ENCODE measurements around the gene WDR33.

Gene WDR33

DNA sequence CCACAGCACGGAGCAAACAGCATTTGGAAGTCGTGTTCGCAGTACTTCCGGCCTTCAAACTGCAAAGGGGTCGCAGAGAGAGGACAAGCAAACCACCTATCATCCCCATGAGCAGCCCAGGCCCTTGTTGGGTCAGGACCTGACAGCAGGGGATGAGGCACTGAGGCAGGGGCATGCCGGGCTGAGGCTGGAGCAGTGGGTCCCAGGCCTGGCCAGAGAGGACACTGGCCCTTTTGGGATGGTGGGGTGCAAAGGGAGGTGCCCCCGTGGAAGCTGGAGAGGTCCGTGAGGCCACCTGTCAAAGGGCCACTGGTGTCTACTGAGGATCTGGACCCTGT, 156.2 kb downstream of the WDR33 start:
- DNase-seq: no peak

DNA sequence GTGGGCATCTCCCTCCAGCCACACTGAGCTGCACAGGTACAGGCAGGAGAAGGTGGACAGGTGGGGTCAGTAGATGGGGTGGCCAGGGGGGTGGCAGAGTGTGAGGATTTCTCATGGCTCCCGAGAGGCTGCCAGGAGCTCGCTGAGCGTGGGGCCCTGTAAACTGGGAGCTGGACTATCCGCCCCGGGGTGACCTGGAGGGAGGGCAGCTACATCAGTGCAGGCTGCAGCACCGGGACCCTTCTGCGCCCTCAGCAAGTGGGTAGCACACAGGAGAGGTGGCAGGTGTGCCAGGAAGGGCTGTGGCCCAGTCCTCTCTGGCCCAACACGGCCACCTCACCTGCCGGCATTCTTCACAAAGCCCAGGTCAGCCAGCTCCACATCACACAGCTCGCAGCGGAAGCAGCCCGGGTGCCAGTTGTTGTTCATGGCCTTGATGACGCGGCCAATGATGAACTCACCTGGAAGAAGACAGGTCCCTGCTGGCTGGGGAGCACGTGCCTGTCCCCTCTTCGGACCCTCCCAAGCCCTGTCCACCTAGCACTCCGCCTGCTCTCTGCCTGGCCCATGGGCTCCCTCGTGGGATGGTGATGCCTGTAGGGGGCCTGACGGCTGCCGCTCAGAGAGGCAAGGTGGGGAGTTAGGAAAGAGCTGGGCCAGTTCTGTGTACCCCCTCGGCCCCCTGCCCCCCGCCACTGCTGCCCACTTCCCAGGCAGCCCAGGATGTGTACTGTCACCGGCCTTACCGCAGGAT, 156.7 kb downstream of the WDR33 start:
- DNase-seq: no peak

DNA sequence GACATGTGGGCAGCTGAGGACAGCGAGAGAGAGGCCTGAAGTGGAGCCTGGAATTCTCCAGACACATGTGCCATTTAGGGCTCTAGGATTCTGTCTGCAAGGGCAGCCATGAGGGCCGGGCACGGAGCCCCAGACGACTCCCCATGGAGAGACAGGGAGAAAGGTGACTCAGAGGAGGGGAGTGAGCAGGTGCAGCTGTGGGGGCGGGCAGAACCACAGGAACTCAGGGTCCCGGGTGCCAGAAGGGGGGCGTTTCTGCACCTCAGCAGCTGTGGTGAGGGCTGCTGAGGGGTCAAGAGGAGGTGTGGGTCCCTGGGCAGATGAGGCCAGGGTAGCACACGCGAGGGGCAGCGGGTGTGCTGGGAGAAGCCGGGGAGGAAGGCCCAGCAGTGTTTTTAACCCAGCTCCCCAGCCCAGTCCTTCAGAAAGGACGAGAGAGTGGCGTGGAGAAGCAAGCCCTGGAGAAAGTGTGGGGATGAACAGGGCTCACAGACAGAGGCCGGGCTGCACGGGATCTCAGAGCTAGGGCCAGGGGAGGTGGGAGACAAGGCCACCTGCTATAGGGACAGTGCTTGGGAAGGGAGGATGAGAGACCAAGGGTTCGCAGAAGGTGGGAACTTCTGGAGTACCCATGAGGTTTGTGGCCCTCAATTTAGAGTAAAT, 157.4 kb downstream of the WDR33 start:
- no peak for DNase-seq

DNA sequence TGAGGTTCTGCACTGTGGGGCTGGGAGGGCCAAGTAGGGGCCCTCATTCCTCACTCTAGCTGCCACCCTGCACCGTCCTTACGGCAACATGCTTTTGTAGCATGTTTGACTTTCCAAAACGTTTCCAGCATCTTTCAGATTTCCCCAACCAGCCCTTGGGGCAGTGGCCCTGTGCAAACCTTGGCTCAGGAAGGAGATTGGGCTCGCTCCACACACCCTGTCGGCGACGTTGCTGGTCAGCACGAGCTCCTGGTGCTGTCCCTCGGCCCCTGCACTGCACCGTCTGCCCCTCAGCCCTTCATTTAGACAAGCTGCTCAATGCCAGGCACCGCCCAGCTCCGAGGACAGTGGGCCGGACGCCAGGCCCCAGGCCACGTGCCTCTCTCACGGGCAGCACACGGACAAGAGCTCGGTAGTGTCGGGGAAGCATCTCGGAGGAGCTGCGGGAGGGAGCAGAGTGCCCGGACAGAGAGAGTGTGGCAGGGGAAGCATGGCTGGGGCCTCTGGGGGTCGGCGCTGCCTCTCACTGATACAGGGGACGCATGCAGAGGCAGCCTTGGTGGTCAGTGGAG, 158.1 kb downstream of the WDR33 start:
- DNase-seq: no peak

DNA sequence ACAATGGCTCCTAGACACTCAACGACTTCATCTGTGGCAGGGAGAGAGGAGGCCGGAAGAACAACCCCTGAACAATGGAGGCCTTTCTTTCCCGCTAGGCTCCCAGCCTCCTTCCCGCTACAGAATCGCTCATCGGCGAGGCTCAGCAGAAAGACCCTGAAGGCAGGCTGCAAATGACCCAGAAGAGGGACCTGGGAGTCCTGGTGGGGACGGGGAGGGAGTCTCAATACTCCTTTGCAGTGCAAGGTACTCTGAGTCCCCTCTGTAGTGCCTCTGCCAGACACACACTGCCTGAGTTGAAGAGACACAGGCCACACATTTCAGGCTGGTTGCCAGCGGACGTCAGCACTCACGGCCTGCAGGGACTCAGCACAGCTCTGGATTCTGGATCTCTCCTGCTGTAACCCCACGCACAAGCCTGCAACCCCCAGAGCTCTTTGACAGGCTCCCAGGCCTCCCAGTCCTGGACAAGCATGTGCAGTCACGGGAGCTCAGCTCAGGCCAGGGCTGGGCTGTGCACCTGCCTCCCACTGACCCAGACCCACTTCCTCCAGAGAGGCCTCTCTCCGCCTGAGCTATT, 158.9 kb downstream of the WDR33 start:
- peak in 1 of 4 experiments; percentile 16 for DNase-seq

DNA sequence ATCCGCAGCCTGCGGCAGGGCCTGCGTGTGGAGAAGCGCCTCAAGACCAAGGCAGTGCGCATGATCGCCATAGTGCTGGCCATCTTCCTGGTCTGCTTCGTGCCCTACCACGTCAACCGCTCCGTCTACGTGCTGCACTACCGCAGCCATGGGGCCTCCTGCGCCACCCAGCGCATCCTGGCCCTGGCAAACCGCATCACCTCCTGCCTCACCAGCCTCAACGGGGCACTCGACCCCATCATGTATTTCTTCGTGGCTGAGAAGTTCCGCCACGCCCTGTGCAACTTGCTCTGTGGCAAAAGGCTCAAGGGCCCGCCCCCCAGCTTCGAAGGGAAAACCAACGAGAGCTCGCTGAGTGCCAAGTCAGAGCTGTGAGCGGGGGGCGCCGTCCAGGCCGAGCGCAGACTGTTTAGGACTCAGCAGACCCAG, 159.6 kb downstream of the WDR33 start:
- no peak for DNase-seq

All from suppressor macrophage (primary cell).